Aorta (tissue), 4 donors: ENCODE measurements around the gene SPINK7. TPM values are rescaled to one million over a fixed set of nuclear protein-coding genes. Genes with fewer than 3 reads are reported as not detected.

Experiments used
- polyA plus RNA-seq, 2 donors: library from polyadenylated mRNA; stranded (reverse); fragments of 200-250 nt; gene quantifications; one replicate each; pipeline ENCODE4 v1.2.3, GENCODE V29; 2013
- total RNA-seq, 2 donors: library from RNA; stranded (reverse); fragmentation: NEBNext Ultra II Directional; extraction: Animal tissue kit (Norgen Biotek cat#: 25700); gene quantifications; one replicate each; pipeline ENCODE4 v1.2.1, GENCODE V29; 2021
- donor health status: healthy with polysubstance abuse.
- donor health status: Bipolar disorder and iron deficiency.
- donor health status: DM: no; HTN: no; CAD: no.
- donor health status: DM: yes; HTN: yes; CAD: no.

SPINK7 gene
- total and polyA plus RNA-seq, 4 donors: 1.6 TPM; not detected in 3

Other genes with a start within 250 kb of the SPINK7 start
- gene SPINK5, start 248.4 kb upstream of the SPINK7 start, total RNA-seq: 1 to 10 TPM in 1 of 2 donors, under 1 TPM in 1; 0.42 to 1.1 TPM
- under 1 TPM; 0.69 to 0.75 TPM for gene SPINK5, start 248.4 kb upstream of the SPINK7 start, polyA plus RNA-seq
- gene SPINK14, start 143.9 kb upstream of the SPINK7 start, total RNA-seq: not detected
- gene SPINK14, start 143.9 kb upstream of the SPINK7 start, polyA plus RNA-seq: not detected
- gene SPINK6, start 109.4 kb upstream of the SPINK7 start, total RNA-seq: not detected
- not detected for gene SPINK6, start 109.4 kb upstream of the SPINK7 start, polyA plus RNA-seq
- not detected for gene MARCOL, start 73.9 kb upstream of the SPINK7 start, total RNA-seq
- gene MARCOL, start 73.9 kb upstream of the SPINK7 start, polyA plus RNA-seq: not detected
- gene SPINK13, start 43.6 kb upstream of the SPINK7 start, total RNA-seq: not detected
- gene SPINK13, start 43.6 kb upstream of the SPINK7 start, polyA plus RNA-seq: not detected
- gene SPINK9, start 23.1 kb downstream of the SPINK7 start, total RNA-seq: under 1 TPM in 1 of 2 donors, not detected in 1; 0.90 TPM
- gene SPINK9, start 23.1 kb downstream of the SPINK7 start, polyA plus RNA-seq: not detected
- 10 to 100 TPM; 51.1 to 64.4 TPM for gene FBXO38, start 71.5 kb downstream of the SPINK7 start, total RNA-seq
- gene FBXO38, start 71.5 kb downstream of the SPINK7 start, polyA plus RNA-seq: 10 to 100 TPM in 1 of 2 donors, 1 to 10 TPM in 1; 6.0 to 24.6 TPM